A673 (cell line): Measurements from ENCODE around the gene STX18.

Source experiments
- CTCF ChIP-seq: fragments of 300-800, 200-600 bp; sonication (generic); conservative IDR thresholded peaks from 2 replicates; pipeline ENCODE4 v1.5.1; 2017; ENCODE audit warnings: low read depth, mild to moderate bottlenecking, antibody characterized with exemption, low read length, moderate library complexity, mixed read lengths
- EZH2 ChIP-seq: fragments of 200-600 bp; sonication (generic); IDR thresholded peaks from 2 replicates; pipeline ENCODE4 v1.6.1; 2017; ENCODE audit warnings: borderline replicate concordance, low read depth, mild to moderate bottlenecking, mixed read lengths, antibody characterized with exemption, low read length; ENCODE audit not compliant: poor library complexity, severe bottlenecking

- TF ChIP-seq CTCF, result no peak
- no peak for TF ChIP-seq EZH2
Observed at GRCh38 chr4:4417886-4418285, 124.0 kb downstream of the STX18 start.
